IPS-18a (cell line): Measurements from ENCODE around the gene CCDC136.

Source experiments
- H3K27ac ChIP-seq: one replicate; pipeline ENCODE4 v1.5.1; 2013; ENCODE audit warnings: low read length
- H3K27me3 ChIP-seq: one replicate; pipeline ENCODE4 v1.6.1; 2013; ENCODE audit warnings: mild to moderate bottlenecking, low read length; ENCODE audit not compliant: control insufficient read depth, insufficient read depth
- H3K36me3 ChIP-seq: one replicate; pipeline ENCODE4 v1.6.1; 2013; ENCODE audit warnings: low read depth, low read length; ENCODE audit not compliant: control insufficient read depth
- H3K4me1 ChIP-seq: one replicate; pipeline ENCODE4 v1.6.1; 2013; ENCODE audit warnings: low read depth, low read length; ENCODE audit not compliant: control insufficient read depth
- H3K4me3 ChIP-seq: one replicate; pipeline ENCODE4 v1.5.1; 2013; ENCODE audit warnings: low read length
- H3K9ac ChIP-seq: one replicate; pipeline ENCODE4 v1.6.1; 2013; ENCODE audit warnings: mild to moderate bottlenecking, low read length, moderate library complexity
- H3K9me3 ChIP-seq: one replicate; pipeline ENCODE4 v1.6.1; 2013; ENCODE audit warnings: low read depth, low read length; ENCODE audit not compliant: control insufficient read depth

Gene CCDC136

DNA sequence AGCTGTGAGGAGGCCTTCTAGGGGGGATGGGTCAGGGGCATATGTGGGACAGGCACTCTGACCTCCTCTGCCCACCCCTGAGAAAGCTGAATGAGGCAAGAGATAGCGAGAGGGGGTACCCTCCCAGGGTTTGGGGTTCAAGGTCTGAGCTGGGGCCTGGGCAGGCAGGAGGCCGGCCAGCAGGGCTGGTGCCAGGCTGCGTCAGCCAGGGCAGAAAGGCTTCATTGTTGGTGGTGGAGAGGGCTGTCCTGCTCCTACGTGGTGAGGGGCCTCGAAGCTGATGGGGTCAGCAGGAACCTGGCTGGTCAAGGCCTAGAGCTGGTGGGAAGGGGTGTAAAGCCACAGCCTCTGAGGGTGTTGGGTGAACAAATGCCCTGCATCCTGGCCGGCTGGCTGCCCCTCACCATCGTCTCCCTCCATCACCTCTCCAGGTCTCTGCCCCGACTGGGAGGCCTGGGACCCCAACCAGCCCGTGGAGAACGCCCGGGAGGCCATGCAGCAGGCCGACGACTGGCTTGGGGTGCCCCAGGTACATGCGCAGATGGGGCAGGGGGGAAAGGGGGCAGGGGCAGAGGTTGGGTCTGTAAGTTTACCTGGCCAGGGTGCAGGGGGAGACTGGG lies 45.1 kb downstream of the CCDC136 start:
- Histone ChIP-seq H3K27ac (no peak overlapping the region), H3K9me3 (no peaks in the 10 kb centered on the region), H3K27me3 (peaks cover 1% of the 10 kb centered on the region), H3K4me1 (peaks cover 22% of the 10 kb centered on the region), H3K9ac (no peak overlapping the region), H3K4me3 (no peak overlapping the region), H3K36me3 (no peaks in the 10 kb centered on the region)

DNA sequence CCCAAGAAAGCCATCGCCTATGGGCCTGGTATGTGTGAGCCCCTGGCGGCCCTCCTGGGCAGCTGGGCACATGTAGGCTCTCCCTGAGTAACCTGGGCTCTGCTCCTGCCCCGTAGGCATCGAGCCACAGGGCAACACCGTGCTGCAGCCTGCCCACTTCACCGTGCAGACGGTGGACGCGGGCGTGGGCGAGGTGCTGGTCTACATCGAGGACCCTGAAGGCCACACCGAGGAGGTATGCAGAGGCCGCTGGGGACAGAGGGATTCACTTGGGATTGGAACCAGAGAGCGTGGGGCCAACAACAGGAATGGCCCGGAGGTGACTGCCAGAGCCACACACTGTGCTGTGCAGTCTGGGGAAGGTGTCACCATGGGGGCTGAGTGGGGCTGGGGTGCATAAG lies 45.8 kb downstream of the CCDC136 start:
- H3K27me3 ChIP-seq = no peaks in the 10 kb centered on the region
- no peak overlapping the region for H3K9ac ChIP-seq
- no peak overlapping the region for H3K4me3 ChIP-seq
- H3K4me1 ChIP-seq = peaks cover 15% of the 10 kb centered on the region
- no peak overlapping the region for H3K27ac ChIP-seq
- no peaks in the 10 kb centered on the region for H3K9me3 ChIP-seq
- H3K36me3 ChIP-seq = no peaks in the 10 kb centered on the region

DNA sequence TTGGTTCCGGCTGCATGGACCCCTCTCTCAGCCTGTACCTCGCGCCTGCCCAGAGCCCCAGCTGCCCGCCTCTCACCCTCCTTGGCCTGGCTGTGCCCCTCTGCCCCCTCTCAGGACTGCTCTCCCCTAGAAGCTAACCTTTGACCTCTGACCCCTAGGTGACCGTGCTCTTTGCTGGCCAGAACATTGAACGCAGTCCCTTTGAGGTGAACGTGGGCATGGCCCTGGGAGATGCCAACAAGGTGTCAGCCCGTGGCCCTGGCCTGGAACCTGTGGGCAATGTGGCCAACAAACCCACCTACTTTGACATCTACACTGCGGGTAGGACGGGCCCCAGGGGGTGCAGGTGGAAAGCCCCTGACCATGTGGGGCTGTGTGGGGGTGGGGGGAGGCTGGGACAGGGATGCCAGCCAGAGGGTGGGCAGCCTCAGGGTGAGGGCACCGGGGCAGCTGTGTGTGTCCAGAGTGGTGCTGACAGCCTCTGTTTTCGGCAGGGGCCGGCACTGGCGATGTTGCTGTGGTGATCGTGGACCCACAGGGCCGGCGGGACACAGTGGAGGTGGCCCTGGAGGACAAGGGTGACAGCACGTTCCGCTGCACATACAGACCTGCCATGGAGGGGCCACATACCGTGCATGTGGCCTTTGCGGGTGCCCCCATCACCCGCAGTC lies 46.5 kb downstream of the CCDC136 start:
- no peaks in the 10 kb centered on the region for H3K27me3 ChIP-seq

DNA sequence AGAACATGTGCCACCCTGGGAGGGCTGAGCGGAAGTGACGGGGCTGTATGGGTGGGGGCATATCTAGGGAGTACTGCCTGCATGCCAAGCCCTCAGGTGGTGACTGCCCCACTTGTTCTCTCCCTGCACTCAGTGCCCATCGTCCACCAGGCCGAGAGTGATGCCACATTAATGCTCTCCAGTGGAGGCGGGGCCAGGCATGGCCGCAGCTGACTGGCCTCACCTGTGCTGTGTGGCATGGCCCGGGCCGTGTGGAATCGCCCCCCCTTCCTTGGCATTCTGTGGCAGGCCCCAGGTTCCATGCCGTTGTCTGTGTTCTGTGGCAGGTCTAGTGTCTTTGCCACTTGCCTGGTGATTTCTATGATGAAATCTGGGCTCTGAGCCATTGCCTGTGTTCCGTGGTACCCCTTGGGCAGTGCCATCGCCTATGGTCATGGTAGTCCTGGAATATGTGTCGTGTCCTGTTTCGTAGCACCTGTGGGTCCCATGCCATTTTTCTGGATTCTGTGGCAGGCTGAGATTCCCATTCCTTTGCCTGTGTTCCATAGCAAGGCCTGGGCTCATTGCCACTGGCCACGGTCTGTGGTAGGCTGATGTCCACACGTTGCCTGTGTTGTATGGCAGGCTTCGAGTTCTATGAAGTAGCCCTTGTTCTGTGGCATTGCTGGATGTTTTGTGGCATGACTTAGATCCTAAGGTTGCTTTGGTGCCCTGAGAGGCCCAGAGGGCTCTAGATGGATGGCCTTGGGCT lies 47.4 kb downstream of the CCDC136 start:
- H3K9ac ChIP-seq = no peak overlapping the region
- H3K4me1 ChIP-seq = no peaks in the 10 kb centered on the region
- H3K27me3 ChIP-seq = no peaks in the 10 kb centered on the region
- H3K27ac ChIP-seq = no peak overlapping the region
- no peaks in the 10 kb centered on the region for H3K36me3 ChIP-seq
- H3K4me3 ChIP-seq = no peak overlapping the region
- no peaks in the 10 kb centered on the region for H3K9me3 ChIP-seq

More for the DNA sequence above, 46.5 kb downstream of the CCDC136 start:
- Histone ChIP-seq H3K4me3 (no peak overlapping the region), H3K36me3 (no peaks in the 10 kb centered on the region), H3K9ac (no peak overlapping the region), H3K4me1 (peaks cover 8% of the 10 kb centered on the region), H3K27ac (no peak overlapping the region), H3K9me3 (no peaks in the 10 kb centered on the region)

DNA sequence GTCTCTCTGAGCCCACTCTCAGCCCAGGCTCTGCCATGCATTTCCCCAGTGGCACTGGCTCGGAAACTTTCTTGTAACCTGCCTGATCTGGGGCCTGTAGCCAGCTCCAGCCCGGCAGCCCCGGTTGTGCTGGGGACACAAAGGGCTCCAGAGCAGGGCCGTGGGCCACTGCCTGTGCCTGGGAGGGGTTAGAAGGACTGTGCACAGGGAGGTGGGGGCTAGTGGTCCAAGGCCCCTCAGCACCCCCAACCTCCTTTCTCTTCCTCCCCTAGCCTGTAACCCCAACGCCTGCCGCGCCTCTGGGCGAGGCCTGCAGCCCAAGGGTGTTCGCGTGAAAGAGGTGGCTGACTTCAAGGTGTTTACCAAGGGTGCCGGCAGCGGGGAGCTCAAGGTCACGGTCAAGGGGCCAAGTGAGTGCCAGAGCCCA lies 48.0 kb downstream of the CCDC136 start:
- Histone ChIP-seq H3K36me3 (no peaks in the 10 kb centered on the region), H3K9me3 (no peaks in the 10 kb centered on the region), H3K27ac (no peak overlapping the region), H3K4me1 (no peaks in the 10 kb centered on the region), H3K4me3 (no peak overlapping the region), H3K9ac (no peak overlapping the region), H3K27me3 (no peaks in the 10 kb centered on the region)

DNA sequence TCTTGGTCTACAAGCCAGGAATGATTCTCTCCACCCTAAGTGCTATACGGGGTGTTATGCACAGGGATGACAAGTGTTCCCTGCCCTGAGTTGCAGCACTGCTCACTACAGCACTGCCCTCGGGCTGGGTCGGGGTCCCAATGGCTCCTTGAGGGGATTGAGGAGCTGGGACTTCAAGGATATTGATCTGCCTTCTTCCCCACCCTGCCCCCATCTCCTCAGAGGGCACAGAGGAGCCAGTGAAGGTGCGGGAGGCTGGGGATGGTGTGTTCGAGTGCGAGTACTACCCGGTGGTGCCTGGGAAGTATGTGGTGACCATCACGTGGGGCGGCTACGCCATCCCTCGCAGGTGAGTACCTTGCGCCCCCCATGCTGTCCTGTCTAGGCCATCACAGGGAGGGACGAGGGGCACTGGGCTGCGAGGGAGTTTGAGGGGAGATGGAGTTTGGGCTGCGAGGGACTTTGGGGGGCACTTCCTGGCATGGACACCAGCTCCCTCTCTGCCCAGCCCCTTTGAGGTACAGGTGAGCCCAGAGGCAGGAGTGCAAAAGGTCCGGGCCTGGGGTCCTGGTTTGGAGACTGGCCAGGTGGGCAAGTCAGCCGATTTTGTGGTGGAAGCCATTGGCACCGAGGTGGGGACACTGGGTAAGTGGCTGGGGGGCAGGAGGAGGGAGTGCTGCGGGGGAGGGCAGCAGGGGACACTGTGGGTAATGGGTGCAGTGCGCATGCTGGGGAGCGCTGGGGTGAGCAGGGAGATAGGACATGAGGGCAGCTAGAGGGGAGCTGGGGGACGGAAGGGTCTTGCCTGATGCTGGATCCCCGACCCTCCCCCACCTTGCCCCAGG lies 48.8 kb downstream of the CCDC136 start:
- no peak overlapping the region for H3K4me3 ChIP-seq
- no peaks in the 10 kb centered on the region for H3K27me3 ChIP-seq
- no peaks in the 10 kb centered on the region for H3K9me3 ChIP-seq
- H3K27ac ChIP-seq = no peak overlapping the region
- H3K36me3 ChIP-seq = no peaks in the 10 kb centered on the region
- no peak overlapping the region for H3K9ac ChIP-seq
- H3K4me1 ChIP-seq = no peaks in the 10 kb centered on the region

DNA sequence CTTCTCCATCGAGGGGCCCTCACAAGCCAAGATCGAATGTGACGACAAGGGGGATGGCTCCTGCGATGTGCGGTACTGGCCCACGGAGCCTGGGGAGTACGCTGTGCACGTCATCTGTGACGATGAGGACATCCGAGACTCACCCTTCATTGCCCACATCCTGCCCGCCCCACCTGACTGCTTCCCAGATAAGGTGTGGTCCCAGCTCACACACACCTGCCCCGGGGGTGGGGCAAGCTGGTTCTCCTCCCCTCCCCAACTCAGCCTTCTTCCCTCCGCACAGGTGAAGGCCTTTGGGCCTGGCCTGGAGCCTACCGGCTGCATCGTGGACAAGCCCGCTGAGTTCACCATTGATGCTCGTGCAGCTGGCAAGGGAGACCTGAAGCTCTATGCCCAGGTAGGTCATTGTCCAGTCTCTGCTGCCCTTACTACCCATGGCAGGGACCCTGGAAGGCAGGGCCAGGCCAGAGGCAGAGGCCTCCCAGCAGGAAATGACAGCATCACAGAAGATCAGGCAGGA lies 49.5 kb downstream of the CCDC136 start:
- Histone ChIP-seq H3K9ac (no peak overlapping the region), H3K27ac (no peak overlapping the region), H3K9me3 (no peaks in the 10 kb centered on the region), H3K4me3 (no peak overlapping the region), H3K4me1 (no peaks in the 10 kb centered on the region), H3K36me3 (no peaks in the 10 kb centered on the region), H3K27me3 (no peaks in the 10 kb centered on the region)

DNA sequence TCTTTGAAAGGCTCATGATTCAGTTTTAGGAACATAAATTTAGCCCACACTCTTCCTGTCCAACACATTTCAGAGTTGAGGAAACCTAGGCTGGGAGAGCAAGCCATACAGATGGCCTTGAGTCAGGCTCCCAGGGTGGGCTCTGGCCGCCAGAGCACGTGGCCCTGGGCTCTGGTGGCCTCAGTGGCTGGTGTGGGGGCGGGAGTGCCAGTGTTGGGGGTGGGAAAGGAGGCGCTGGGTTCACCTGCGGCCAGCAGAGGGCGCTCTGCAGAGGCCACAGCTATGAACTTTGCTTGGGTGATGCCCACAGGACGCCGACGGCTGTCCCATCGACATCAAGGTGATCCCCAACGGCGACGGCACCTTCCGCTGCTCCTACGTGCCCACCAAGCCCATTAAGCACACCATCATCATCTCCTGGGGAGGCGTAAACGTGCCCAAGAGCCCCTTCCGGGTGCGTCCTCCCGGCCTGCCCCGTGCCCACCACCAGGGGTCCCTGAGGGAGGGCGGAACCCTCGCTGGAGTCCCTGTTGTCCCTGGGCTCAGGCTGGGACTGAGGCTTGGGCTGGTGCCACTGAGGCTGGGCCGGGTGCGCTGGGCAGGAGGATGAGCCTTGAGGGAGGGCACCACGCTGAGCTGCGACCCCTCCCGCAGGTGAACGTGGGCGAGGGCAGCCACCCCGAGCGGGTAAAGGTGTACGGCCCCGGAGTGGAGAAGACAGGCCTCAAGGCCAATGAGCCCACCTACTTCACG lies 50.3 kb downstream of the CCDC136 start:
- no peaks in the 10 kb centered on the region for H3K4me1 ChIP-seq
- no peaks in the 10 kb centered on the region for H3K9me3 ChIP-seq
- no peak overlapping the region for H3K9ac ChIP-seq
- H3K27me3 ChIP-seq = no peaks in the 10 kb centered on the region
- H3K4me3 ChIP-seq = no peak overlapping the region
- no peak overlapping the region for H3K27ac ChIP-seq
- H3K36me3 ChIP-seq = no peaks in the 10 kb centered on the region

DNA sequence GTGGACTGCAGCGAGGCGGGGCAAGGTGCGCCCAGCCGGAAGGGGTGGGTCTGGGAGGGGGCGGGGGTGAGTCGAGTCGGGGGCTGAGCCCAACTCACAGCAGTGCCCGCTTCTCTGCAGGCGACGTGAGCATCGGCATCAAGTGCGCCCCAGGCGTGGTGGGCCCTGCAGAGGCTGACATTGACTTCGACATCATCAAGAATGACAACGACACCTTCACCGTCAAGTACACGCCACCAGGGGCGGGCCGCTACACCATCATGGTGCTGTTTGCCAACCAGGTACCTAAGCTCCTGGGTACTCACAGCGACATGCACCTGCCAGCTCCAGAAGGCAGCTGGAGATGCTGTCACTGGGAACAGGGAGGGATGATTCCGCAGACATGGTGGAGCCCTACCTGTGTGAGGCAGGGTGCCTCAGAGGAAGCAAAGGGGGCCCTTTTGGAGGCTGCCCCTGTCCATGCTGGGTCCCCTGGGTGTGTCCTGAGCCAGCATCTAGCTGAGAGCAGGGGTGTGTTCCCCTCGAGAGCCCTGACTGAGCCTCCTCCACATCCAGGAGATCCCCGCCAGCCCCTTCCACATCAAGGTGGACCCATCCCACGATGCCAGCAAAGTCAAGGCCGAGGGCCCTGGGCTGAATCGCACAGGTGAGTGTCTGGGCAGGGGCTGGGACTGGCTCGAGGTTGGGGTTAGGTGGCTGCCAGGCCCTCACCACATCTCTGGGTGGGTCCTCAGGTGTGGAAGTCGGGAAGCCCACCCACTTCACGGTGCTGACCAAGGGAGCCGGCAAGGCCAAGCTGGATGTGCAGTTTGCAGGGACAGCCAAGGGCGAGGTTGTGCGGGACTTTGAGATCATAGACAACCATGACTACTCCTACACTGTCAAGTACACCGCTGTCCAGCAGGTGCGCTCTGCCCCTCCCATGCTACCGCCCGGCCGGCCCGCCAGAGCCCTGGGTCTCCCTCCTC lies 51.2 kb downstream of the CCDC136 start:
- no peak overlapping the region for H3K9ac ChIP-seq
- H3K27ac ChIP-seq = no peak overlapping the region
- no peak overlapping the region for H3K4me3 ChIP-seq
- no peaks in the 10 kb centered on the region for H3K4me1 ChIP-seq
- no peaks in the 10 kb centered on the region for H3K9me3 ChIP-seq
- H3K36me3 ChIP-seq = no peaks in the 10 kb centered on the region
- H3K27me3 ChIP-seq = no peaks in the 10 kb centered on the region
